Embryonic facial prominence (tissue), 1 donor: ENCODE results near the gene THBS1.

ENCODE experiments used
- DNase-seq: peaks from one replicate; pipeline ENCODE4 v3.0.0-alpha.2; 2016; ENCODE audit errors: extremely low spot score

The THBS1 gene

DNA sequence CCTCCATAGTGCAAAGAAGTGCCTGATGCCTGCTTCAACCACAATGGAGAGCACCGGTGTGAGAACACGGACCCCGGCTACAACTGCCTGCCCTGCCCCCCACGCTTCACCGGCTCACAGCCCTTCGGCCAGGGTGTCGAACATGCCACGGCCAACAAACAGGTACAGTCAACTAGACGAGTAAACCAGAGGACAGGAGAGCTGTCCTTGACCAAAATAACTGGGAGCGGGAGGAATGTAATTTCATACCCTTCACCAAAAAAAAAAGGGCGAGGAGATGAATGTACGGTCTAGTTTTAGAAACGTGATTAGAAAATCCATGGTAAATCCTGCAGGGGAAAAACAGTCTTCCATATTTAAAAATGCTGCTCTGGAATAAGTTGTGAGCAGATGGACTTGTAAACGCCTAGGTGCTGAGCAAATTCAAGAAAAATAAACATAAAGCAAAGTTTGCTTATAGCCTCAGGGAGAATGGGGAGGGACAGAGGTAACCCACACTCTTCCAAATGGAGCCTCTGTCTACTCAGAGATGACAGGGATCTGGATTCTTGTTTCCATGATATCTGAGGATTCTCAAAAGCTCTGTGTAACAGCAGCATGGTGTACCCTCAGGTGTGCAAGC lies 8.4 kb downstream of the THBS1 start:
- DNase-seq, result no peak

DNA sequence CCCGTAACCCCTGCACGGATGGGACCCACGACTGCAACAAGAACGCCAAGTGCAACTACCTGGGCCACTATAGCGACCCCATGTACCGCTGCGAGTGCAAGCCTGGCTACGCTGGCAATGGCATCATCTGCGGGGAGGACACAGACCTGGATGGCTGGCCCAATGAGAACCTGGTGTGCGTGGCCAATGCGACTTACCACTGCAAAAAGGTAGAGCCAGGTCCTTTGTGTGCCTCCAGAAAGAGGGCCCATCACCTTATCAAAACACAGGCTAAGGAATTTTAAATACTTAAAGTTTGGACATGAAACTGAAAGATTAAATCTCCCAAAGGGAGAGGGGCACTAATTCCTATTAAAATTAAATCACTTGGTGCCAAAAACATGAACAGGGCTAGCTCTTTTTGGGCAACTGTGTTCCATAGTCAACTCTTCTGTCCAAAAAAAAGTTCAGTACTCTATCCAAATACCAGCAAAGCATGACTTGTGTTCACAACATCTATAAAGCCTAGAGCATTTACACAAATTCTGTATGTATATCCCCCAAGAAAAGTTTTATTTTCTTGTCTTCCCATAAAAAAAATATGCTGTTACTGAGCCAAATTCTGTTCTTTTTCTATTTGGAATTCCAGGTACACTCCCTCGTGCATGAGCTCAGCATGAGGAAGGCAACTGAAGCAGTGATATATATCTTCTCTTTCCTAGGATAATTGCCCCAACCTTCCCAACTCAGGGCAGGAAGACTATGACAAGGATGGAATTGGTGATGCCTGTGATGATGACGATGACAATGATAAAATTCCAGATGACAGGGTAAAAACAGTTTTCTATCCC lies 9.2 kb downstream of the THBS1 start:
- no peak for DNase-seq

DNA sequence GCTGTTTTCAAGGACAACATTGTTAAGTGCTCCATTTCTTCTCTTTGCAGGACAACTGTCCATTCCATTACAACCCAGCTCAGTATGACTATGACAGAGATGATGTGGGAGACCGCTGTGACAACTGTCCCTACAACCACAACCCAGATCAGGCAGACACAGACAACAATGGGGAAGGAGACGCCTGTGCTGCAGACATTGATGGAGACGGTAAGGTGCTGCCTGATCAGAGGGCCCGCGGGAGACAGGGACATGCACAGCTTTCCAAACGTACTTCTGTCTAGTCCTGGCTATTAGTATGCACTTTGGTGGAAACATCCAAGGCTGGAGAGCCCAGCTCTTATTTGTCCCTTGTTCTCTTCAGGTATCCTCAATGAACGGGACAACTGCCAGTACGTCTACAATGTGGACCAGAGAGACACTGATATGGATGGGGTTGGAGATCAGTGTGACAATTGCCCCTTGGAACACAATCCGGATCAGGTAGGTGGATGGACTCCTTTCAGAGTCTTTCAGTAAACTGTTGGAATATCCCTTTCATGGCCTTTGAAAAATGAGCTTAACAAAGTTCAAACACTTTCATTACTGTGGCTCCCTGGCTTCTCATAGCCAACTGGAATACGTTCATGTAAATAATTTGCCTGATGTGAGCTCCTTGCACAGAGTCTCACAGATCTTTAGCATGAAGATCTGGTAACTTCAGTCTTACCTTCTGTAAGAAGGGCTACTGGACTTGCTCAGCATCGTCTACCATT lies 10.4 kb downstream of the THBS1 start:
- DNase-seq, result no peak

DNA sequence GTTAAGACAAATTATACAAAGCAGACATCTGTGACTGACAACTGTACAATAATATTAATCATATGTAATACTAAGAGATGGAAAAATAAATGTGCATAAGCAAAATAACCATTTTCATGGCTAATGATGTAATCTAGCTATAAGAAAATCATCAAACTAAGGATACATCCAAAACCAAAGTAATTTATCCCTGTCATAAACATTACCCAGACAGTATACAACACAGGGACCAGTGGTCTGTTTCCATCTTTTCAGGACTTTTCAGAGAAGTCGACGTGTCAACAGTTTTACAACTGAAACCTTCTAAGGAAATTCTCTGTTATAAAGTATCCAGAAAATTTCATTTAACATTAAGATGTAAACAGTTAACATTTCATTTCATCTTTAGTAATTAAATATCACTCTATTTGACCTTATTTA lies 11.0 kb downstream of the THBS1 start:
- DNase-seq, result no peak

DNA sequence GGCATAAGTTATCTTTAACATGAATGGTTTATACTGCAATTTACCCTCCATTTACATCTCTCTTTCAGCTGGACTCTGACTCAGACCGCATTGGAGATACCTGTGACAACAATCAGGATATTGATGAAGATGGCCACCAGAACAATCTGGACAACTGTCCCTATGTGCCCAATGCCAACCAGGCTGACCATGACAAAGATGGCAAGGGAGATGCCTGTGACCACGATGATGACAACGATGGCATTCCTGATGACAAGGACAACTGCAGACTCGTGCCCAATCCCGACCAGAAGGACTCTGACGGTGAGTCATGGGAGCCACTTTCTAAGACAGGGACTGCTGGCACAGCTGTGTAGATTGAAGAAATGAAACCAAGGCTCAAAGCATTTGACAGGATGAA lies 11.6 kb downstream of the THBS1 start:
- no peak for DNase-seq

DNA sequence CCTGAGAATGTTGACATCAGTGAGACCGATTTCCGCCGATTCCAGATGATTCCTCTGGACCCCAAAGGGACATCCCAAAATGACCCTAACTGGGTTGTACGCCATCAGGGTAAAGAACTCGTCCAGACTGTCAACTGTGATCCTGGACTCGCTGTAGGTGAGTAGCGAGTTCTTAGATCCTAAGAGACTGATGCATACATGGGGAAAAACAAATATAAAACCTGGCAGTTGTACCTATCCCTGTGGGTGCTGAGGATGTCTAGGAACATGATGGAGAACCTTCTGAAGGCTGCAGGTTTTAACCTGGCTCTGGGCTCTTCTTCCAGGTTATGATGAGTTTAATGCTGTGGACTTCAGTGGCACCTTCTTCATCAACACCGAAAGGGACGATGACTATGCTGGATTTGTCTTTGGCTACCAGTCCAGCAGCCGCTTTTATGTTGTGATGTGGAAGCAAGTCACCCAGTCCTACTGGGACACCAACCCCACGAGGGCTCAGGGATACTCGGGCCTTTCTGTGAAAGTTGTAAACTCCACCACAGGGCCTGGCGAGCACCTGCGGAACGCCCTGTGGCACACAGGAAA lies 12.3 kb downstream of the THBS1 start:
- DNase-seq, result no peak

DNA sequence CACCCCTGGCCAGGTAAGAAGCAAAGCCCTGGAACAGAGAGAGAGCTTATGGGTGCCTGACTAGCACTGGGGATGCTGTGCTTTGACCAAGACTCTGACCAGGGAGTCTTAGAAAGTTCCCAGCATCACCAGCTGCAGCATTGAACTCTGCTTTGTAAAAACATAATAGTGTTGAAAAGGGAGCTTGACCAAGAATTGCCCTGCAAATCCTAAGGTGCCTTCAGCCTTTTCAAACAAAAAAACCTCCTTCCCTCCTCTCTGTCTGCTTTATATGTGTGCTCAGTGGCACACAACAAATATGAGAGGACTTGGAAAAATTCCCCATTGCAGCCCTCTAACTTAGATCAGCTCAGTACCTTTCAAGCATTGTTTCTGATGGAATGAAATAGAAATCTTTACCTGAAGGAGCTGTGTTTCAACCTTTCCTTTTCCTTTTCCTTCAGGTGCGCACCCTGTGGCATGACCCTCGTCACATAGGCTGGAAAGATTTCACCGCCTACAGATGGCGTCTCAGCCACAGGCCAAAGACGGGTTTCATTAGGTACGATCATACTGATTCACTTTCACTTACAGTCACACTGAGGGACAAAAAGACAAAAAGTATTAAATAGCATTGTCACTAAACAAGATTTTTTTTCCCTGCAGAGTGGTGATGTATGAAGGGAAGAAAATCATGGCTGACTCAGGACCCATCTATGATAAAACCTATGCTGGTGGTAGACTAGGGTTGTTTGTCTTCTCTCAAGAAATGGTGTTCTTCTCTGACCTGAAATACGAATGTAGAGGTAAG lies 13.0 kb downstream of the THBS1 start:
- DNase-seq, result no peak

DNA sequence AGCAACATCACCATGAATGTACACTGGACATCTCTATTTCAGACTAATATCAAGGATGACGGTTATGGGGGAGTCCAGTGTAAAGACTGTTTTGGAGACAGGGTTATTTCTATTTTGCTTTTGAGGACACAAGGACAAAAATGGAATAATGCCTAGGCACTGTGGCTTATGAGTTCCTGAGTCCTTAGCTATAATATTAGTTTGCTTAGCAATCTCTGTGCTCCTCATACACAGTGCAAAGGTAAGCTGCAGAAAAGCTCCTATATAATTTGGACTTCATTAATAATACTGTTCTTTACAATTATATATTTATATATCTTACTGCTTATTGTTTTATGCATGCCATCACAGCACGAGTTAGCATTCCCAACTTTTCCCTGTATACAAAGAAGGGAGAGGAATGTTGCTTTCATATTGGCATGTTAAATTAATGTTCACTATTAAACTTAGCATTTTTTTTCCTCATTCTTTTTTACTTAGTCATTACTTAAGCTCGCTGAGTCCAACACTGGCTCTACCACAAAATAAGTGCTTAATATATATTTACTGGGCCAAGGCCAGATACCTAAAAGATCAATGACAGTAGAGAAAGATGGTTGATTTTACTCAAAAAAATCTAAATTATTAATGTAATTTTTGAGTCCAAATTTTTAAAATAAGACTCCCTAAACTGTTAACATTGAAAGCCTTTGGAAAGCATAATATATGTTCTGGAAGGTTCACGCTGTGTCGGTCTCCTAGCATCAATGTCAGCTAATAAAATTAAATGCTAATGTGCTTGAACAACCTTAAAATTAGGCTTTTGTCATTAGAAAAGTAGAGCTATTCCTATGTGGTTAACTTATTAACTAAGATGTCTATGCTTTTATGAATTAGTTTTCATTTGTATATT lies 13.8 kb downstream of the THBS1 start:
- DNase-seq, result no peak

DNA sequence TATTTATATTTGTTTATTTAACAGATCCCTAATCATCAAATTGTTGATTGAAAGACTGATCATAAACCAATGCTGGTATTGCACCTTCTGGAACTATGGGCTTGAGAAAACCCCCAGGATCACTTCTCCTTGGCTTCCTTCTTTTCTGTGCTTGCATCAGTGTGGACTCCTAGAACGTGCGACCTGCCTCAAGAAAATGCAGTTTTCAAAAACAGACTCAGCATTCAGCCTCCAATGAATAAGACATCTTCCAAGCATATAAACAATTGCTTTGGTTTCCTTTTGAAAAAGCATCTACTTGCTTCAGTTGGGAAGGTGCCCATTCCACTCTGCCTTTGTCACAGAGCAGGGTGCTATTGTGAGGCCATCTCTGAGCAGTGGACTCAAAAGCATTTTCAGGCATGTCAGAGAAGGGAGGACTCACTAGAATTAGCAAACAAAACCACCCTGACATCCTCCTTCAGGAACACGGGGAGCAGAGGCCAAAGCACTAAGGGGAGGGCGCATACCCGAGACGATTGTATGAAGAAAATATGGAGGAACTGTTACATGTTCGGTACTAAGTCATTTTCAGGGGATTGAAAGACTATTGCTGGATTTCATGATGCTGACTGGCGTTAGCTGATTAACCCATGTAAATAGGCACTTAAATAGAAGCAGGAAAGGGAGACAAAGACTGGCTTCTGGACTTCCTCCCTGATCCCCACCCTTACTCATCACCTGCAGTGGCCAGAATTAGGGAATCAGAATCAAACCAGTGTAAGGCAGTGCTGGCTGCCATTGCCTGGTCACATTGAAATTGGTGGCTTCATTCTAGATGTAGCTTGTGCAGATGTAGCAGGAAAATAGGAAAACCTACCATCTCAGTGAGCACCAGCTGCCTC lies 14.7 kb downstream of the THBS1 start:
- no peak for DNase-seq

DNA sequence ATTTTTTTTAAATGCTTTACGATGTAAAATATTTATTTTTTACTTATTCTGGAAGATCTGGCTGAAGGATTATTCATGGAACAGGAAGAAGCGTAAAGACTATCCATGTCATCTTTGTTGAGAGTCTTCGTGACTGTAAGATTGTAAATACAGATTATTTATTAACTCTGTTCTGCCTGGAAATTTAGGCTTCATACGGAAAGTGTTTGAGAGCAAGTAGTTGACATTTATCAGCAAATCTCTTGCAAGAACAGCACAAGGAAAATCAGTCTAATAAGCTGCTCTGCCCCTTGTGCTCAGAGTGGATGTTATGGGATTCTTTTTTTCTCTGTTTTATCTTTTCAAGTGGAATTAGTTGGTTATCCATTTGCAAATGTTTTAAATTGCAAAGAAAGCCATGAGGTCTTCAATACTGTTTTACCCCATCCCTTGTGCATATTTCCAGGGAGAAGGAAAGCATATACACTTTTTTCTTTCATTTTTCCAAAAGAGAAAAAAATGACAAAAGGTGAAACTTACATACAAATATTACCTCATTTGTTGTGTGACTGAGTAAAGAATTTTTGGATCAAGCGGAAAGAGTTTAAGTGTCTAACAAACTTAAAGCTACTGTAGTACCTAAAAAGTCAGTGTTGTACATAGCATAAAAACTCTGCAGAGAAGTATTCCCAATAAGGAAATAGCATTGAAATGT lies 15.6 kb downstream of the THBS1 start:
- no peak for DNase-seq

DNA sequence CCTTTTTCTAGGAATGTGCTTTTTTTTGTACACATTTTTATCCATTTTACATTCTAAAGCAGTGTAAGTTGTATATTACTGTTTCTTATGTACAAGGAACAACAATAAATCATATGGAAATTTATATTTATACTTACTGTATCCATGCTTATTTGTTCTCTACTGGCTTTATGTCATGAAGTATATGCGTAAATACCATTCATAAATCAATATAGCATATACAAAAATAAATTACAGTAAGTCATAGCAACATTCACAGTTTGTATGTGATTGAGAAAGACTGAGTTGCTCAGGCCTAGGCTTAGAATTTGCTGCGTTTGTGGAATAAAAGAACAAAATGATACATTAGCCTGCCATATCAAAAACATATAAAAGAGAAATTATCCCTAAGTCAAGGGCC lies 16.5 kb downstream of the THBS1 start:
- DNase-seq, result no peak

DNA sequence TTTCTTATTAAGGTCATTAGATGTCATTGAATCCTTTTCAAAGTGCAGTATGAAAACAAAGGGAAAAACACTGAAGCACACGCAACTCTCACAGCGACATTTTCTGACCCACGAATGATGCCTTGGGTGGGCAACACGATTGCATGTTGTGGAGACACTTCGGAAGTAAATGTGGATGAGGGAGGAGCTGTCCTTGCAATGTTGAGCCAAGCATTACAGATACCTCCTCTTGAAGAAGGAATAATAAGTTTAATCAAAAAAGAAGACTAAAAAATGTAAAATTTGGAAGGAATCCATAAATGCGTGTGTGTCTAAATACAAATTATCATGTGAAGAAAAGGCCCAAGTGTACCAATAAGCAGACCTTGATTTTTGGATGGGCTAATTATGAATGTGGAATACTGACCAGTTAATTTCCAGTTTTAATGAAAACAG lies 16.9 kb downstream of the THBS1 start:
- DNase-seq, result no peak

DNA sequence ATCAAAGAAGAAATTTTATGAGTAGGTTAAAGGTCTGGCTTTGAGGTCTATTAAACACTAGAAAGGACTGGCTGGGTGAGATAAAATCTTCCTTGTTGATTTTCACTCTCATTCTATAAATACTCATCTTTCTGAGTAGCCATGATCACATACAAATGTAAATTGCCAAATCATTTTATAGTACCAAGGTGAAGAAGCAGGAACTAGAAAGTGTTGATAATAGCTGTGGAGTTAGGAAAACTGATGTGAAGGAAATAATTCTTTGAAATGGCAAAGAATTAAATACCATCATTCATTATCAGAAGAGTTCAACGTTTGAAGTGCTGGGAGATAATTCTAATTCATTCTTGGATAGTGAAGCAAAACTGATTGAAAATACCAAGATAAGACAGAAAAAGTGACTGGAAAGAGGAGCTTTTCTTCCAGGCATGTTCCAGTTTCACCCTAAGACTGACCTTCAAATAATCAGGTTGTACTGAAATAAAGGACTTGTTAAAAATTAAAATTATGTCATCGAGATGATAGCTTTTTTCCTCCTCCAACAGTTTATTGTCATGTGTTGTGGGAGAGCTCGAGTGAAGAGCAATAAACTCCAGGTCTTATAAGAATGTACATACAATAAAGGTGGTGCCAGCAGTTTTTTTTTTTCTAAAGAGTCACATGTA lies 17.4 kb downstream of the THBS1 start:
- DNase-seq, result no peak

DNA sequence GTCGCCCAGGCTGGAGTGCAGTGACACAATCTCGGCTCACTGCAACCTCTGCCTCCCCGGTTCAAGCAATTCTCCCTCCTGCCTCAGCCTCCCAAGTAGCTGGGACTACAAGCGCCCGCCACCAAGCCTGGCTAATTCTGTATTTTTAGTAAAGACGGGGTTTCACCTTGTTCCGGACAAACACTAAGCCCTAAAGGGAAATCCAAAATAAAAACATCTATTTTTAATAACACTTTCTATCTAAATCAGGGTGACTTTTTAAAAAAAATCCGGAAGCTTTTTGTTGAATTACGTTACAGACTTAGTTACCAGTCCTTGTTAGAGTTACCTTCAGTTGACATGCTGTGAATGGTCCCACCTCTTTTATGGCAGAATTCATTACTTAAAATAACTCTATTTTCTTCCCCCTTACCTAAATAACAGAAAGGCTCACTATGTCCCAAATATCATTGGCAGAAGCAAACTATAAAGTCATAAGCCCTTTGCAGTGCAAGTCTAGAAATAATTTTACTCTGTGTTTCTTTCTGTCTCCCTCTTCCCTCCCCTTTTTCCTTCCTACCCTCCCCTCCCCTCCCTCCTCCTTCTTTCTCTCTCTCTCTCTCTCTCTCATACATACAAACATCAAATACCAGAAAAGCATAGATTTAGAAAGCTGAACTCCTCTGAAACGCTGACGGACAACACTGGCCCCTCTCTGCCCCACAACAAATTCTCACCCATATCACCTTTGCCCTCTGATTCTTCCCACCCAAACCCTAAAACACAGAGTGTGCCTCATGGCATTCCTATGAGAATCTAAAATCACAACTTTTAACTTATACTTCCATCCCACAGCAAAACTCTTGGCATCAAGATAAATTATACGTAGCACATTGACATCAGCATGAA lies 18.3 kb downstream of the THBS1 start:
- no peak for DNase-seq

DNA sequence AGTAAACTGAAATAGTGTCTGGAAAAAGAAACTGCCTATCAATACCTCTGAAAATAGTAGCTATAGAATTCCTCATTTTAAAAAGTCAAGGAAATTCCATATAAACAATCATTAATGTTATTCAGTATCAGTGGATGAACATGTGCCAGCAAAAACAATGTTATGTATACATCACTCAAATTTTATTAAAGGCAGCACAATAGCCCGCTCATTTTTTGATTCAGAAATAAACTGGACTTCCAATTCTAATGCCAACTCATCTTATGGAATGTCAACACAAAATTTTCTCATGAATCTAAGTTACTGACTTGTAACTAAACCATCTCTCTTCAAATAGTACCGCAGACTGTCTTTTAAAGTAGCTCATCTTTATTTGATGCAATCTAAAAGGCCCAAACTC lies 19.0 kb downstream of the THBS1 start:
- no peak for DNase-seq

DNA sequence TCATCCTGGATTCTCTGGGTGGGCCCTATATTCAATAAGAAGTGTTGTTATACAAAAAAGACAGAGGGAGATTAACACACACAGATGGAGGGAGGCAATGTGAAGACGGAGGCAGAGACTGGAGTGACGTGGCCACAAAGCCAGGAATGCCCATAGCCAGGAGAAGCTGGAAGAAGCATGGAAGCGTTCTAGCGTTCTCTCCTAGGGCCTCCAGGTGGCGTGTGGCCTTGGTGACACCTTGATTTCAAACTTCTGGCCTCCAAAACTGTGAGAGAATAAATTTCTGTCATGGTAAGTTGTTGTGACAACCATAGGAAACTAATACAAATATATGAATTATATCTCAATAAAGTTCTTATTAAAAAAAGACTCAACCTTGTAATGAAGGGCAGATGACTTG lies 21.3 kb downstream of the THBS1 start:
- DNase-seq, result no peak

DNA sequence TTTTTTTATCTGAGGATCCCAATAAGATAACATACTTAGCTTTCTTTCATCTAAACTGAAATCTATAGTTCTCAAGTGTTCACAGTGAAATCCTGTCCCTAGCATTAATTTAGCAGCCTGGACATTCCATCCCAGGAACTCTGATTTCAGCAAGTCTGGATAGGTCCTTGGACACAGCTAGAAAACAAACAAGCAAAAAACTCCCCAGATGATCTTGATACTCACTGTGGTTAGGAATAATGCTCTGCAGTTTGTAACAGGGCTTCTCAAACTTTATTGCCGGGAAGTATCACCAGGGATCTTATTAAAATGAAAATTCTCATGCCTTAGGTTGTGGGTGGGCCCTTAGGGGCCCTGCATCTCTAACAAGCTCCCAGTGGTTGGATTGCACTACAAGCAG lies 24.3 kb downstream of the THBS1 start:
- no peak for DNase-seq
